H1 (cell line): Measurements from ENCODE around the gene BSCL2. TPM values are rescaled to one million over a fixed set of nuclear protein-coding genes. Genes with fewer than 3 reads are reported as not detected.

ENCODE experiments used
- CBX8 ChIP-seq: fragments of 300-800, 300-1000 bp; sonication (generic); IDR thresholded peaks from 2 replicates; pipeline ENCODE4 v1.7.1; 2016; ENCODE audit warnings: low read depth, low read length, borderline replicate concordance
- GTF2F1 ChIP-seq: IDR thresholded peaks from 2 replicates; pipeline ENCODE4 v1.6.1; 2012; ENCODE audit warnings: low read depth, low read length, improper control_type of control experiment, borderline replicate concordance
- HDAC6 ChIP-seq: IDR thresholded peaks from one replicate; pipeline ENCODE4 v1.7.1; 2012; ENCODE audit warnings: low read depth, mild to moderate bottlenecking, inconsistent platforms, low read length, moderate library complexity
- NANOG ChIP-seq: IDR thresholded peaks from 2 replicates; pipeline ENCODE4 v1.6.1; 2011; ENCODE audit warnings: low read length, low read depth, mild to moderate bottlenecking, inconsistent platforms; ENCODE audit not compliant: insufficient read depth, poor library complexity, severe bottlenecking
- RAD21 ChIP-seq, 2 experiments: IDR thresholded peaks in 1 of 2; conservative IDR thresholded peaks in 1 of 2; 2 replicates each; pipeline ENCODE4 v1.6.1; 2011; ENCODE audit warnings: low read depth in 2 of 2, low read length in 2 of 2, improper control_type of control experiment in 1 of 2, inconsistent platforms in 1 of 2, mild to moderate bottlenecking in 1 of 2, moderate library complexity in 1 of 2
- polyA plus RNA-seq, 7 experiments: library from polyadenylated mRNA; depleted of rRNA in 3 of 7; stranded (reverse) in 5 of 7; unstranded in 2 of 7; fragments of >200 nt in 5 of 7; fragments of 200-250 nt in 2 of 7; gene quantifications; 1 replicate in 5 of 7; 2 replicates in 1 of 7; 4 replicates in 1 of 7; pipeline versions ENCODE4 v1.2.1 to v1.2.3, GENCODE V29; 2011 to 2013; ENCODE audit warnings: missing spikeins in 2 of 7, mixed read lengths in 2 of 7
- total RNA-seq: library from RNA; stranded (reverse); fragmentation: NEBNext Ultra II Directional; extraction: Animal tissue kit (Norgen Biotek cat#: 25700); gene quantifications from 2 replicates; pipeline ENCODE4 v1.2.1, GENCODE V29; 2021
- TF ChIP-seq, protein P1 (sequence below): IDR thresholded peaks from 2 replicates; pipeline ENCODE4 v1.6.1; 2012; ENCODE audit warnings: low read length, inconsistent platforms

BSCL2 gene
- total and polyA plus RNA-seq, 2 of the 8 experiments (the other 6 are each of a cell fraction or from before 2014, with no cell fraction given): 59.5 to 264 TPM

GRCh38 chr11:62649486-62649885 is 57.7 kb downstream of the BSCL2 start (continued):
- TF ChIP-seq RAD21 (IDR thresholded peaks at IDR 0.05 in 1 of 2, conservative IDR thresholded peaks at IDR 0.05 in 1 of 2; ENCODE audit: low read depth in 2 of 2, low read length in 2 of 2) (no peak), CBX8 (no peak), NANOG (no peak), HDAC6 (no peak), GTF2F1 (no peak)
- TF ChIP-seq, protein P1, sequence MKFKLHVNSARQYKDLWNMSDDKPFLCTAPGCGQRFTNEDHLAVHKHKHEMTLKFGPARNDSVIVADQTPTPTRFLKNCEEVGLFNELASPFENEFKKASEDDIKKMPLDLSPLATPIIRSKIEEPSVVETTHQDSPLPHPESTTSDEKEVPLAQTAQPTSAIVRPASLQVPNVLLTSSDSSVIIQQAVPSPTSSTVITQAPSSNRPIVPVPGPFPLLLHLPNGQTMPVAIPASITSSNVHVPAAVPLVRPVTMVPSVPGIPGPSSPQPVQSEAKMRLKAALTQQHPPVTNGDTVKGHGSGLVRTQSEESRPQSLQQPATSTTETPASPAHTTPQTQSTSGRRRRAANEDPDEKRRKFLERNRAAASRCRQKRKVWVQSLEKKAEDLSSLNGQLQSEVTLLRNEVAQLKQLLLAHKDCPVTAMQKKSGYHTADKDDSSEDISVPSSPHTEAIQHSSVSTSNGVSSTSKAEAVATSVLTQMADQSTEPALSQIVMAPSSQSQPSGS: no peak
